Fibroblast of pulmonary artery (primary cell): ENCODE measurements around the gene KRT27.

ENCODE experiments used
- DNase-seq: peaks from one replicate; pipeline ENCODE4 v3.0.0-alpha.2; 2010; ENCODE audit warnings: low read depth
- H3K4me3 ChIP-seq: replicated peaks from 2 replicates; pipeline ENCODE4 v1.5.1; 2011; ENCODE audit warnings: low read depth, mild to moderate bottlenecking, control low read depth, low read length, moderate library complexity
- TF ChIP-seq, protein P1 (sequence below): IDR thresholded peaks from 2 replicates; pipeline ENCODE4 v1.5.1; 2011; ENCODE audit warnings: mild to moderate bottlenecking, control low read depth, low read length, inconsistent platforms; ENCODE audit errors: missing control alignments

The KRT27 gene

DNA sequence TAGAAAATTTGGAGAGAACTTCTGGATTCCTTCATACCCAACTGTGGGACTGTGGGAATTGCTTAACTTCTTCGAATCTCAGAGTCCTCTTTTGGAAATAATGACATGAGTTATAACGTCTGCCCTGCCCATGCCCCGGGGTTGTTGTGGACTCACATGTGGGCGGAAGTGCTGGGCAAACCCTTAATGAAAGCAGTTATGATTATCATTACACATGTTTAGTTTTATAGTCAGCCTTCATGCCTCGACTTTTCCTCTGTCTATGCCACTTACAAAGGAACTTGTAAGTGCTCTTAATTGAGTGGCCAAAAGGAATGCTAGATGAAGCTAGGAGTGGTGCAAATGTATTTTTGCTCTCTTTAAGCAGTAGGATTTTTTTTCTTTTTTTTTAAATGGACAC, 3.9 kb downstream of the KRT27 start:
- no peak for DNase-seq
- H3K4me3 ChIP-seq = no peak overlapping the region
- TF ChIP-seq, protein P1, sequence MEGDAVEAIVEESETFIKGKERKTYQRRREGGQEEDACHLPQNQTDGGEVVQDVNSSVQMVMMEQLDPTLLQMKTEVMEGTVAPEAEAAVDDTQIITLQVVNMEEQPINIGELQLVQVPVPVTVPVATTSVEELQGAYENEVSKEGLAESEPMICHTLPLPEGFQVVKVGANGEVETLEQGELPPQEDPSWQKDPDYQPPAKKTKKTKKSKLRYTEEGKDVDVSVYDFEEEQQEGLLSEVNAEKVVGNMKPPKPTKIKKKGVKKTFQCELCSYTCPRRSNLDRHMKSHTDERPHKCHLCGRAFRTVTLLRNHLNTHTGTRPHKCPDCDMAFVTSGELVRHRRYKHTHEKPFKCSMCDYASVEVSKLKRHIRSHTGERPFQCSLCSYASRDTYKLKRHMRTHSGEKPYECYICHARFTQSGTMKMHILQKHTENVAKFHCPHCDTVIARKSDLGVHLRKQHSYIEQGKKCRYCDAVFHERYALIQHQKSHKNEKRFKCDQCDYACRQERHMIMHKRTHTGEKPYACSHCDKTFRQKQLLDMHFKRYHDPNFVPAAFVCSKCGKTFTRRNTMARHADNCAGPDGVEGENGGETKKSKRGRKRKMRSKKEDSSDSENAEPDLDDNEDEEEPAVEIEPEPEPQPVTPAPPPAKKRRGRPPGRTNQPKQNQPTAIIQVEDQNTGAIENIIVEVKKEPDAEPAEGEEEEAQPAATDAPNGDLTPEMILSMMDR = no peak

DNA sequence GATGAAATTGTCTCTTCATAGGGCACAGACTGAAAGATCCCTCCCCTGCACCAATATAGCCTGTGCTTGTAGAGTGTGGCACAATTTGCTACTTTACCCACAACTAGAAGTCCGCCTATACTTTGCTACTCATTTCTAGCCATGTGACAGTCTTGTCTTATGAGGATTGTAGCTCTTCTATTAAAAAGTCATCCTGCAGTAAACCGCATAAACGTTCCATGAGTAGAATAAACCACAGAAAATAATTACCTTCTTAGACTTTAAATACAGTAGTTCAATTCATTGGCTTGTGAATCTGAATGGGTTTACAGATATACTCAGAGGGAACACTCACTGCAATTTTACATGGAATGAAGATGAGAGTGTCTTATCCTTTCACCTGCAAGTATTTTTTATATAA, 4.4 kb downstream of the KRT27 start:
- DNase-seq = no peak
- no peak overlapping the region for H3K4me3 ChIP-seq
- TF ChIP-seq, protein P1 = no peak

DNA sequence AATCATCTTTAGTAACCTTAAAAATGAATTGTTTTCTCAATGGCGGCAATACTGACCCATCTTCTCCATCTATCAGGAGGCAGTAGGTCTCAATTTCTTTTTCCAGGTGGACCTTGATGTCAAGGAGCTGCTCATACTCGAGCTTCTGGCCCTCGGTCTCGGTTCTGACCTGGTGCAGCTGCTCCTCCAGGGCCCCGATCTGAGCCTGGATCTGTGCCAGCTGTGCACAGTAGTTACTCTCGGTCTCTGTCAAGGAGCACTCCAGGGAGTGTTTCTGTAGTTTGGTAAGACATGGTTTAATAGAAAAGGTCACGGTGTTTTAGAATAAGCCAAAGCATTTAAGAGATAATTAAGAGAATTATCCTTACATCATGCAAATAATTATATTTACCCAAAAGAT, 4.9 kb downstream of the KRT27 start:
- no peak for DNase-seq
- no peak overlapping the region for H3K4me3 ChIP-seq
- TF ChIP-seq, protein P1 = no peak

DNA sequence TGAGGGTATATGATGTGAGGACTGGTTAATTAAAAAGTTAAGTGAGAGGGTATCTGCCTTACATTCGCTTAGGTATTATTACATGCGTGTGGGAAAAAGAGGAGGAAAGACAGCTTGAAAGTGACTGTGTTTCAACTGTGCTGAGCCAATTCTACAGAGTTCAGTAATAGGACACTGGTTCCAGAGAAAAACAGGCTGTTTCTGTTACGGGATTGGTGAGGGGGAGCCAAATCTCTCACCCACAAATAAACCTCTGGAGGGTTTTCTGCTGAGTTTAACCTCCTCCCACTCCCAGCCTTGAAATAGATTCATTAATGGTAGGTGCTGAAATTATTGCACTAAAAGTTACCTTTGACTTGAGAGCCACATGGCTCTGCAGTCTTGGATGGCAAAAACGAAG, 6.4 kb downstream of the KRT27 start:
- no peak for DNase-seq
- TF ChIP-seq, protein P1 = no peak
- H3K4me3 ChIP-seq = no peak overlapping the region

DNA sequence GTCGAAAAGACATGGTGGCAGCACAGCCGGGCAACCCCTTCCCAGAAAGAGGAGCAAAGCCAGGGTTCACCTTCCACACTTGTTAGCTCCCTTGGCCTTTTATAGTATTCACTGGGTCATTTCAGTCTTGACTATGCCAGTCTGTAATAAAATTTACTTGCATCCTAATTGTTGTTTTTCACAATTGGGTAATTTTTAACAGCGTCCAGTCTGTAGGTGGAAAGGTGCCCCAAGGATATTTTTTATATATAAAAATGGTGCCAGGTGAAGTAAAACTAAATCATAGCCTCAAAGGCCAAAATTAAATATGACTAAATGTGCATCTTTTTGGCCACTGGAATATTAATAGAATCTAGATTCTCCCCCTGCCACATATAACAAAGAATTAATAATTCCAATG, 10.2 kb downstream of the KRT27 start, which contains the start of gene KRT26:
Gene KRT26, minus strand, starts transcription at position 101 of the 400 bp plus-strand sequence. Its CDS starts 88 bp downstream, at position 13.
- TF ChIP-seq, protein P1 = no peak
- DNase-seq = no peak
- no peak within 1 kb of the TSS for H3K4me3 ChIP-seq

DNA sequence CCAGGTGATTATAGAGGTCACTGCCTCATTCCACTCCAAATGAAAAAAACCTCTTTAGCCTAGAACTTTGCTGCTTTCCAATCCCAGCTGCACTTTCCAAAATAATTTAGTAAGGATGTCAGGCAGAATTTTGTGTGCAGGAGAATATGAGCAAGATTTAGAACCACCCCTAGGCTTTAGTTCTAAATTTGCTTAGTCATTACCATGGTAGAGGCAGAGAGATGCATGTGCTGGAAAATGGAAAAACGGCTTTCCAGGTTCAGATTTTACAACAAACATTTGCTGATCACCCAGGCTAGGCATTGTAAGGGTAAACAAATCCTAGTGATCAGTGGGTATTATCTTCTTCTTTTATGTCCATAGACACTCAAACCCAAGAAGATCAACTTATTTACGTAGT, 16.7 kb downstream of the KRT27 start:
- TF ChIP-seq, protein P1 = no peak
- H3K4me3 ChIP-seq = no peak overlapping the region
- DNase-seq = no peak

DNA sequence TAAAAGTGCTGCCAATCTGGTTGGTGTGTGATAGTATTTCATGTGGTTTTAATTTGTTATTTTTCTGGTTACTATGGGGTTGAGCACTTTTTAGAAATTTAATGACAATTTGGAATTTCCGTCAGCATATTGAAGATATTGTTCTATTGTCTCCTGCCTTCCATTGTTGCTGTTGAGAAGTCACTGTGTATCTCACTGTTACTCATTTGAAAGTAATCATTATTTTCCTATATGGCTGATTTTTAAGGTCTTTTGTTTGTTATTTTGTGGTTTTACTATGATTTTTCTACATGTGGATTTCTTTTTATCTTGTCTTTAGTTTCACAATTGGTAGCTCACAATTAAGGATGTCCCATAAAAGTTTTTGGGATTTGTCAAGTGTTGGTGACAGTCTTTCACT, 18.6 kb downstream of the KRT27 start:
- DNase-seq = no peak
- TF ChIP-seq, protein P1 = no peak
- no peak overlapping the region for H3K4me3 ChIP-seq
